Right ventricle myocardium inferior (tissue), 1 donor: ENCODE measurements around the gene YOD1. TPM values are rescaled to one million over a fixed set of nuclear protein-coding genes. Genes with fewer than 3 reads are reported as not detected.

Source experiments
- ATAC-seq: fragments of 200-7000 bp; cut with Tn5 transposase; one replicate; pipeline ENCODE4 v1.9.1; 2020; ENCODE audit warnings: mild to moderate bottlenecking, moderate library complexity
- DNase-seq: peaks from one replicate; pipeline ENCODE4 v3.0.0; 2021; ENCODE audit errors: missing footprints
- intact Hi-C: fragments of 100-400 bp; cut with DNase I; formaldehyde crosslinking; loops from one replicate; pipeline ENCODE4 v1.11.0; 2022
- total RNA-seq: library from RNA; stranded (reverse); fragmentation: NEBNext Ultra II Directional; extraction: Animal tissue kit (Norgen Biotek cat#: 25700); gene quantifications from one replicate; pipeline ENCODE4 v1.2.1, GENCODE V29; 2021
- donor health status: DM: no; HTN: yes; CAD: no; lungs with severe emphysema.

YOD1 gene
- total RNA-seq, 1 donor from 2014 or later = 5.2 TPM

GRCh38 chr1:207076181-207076955, 25.4 kb upstream of the YOD1 start:
- no peak for ATAC-seq
- intact Hi-C loops = loop anchor here (10.0 kb wide), 1 partner anchor 142 kb away; no protein-coding TSS in a partner anchor
- DNase-seq = no peak

GRCh38 chr1:207073906-207074820, 23.2 kb upstream of the YOD1 start:
- ATAC-seq = no peak
- no peak for DNase-seq
- intact Hi-C loops = loop anchor here (10.0 kb wide), 1 partner anchor 139 kb away; no protein-coding TSS in a partner anchor

GRCh38 chr1:207072233-207072632, 21.2 kb upstream of the YOD1 start:
- intact Hi-C loops = loop anchor here (10.0 kb wide), 1 partner anchor 137 kb away; no protein-coding TSS in a partner anchor
- DNase-seq (no peak), ATAC-seq (no peak)

- intact Hi-C loops = loop anchor here (10.0 kb wide), 1 partner anchor 137 kb away; no protein-coding TSS in a partner anchor
- ATAC-seq = no peak
- DNase-seq = no peak
These were observed 20.4 kb upstream of the YOD1 start for GRCh38 chr1:207071426-207071825.

- no peak for ATAC-seq
- no peak for DNase-seq
- intact Hi-C loops = loop anchor here (10.0 kb wide), 1 partner anchor 136 kb away; no protein-coding TSS in a partner anchor
These were observed 19.8 kb upstream of the YOD1 start for GRCh38 chr1:207070811-207071210.

- ATAC-seq (peak; percentile 67), DNase-seq (peak; percentile 73)
- intact Hi-C loops = loop anchor here (10.0 kb wide), 1 partner anchor 135 kb away; no protein-coding TSS in a partner anchor
These were observed 19.0 kb upstream of the YOD1 start for GRCh38 chr1:207069858-207070506.

- ATAC-seq (peak; percentile 22), DNase-seq (no peak)
- intact Hi-C loops = no loop called here
These were observed 18.1 kb upstream of the YOD1 start for GRCh38 chr1:207069061-207069460.

- intact Hi-C loops = no loop called here
- no peak for DNase-seq
- ATAC-seq = no peak
These were observed 16.7 kb upstream of the YOD1 start for GRCh38 chr1:207067665-207068064.

GRCh38 chr1:207067185-207067584, 16.2 kb upstream of the YOD1 start:
- ATAC-seq = no peak
- intact Hi-C loops = no loop called here

GRCh38 chr1:207064561-207064960, 13.6 kb upstream of the YOD1 start:
- DNase-seq = no peak
- peak; percentile 73 for ATAC-seq
- intact Hi-C loops = no loop called here

More at GRCh38 chr1:207067185-207067584, 16.2 kb upstream of the YOD1 start:
- DNase-seq = no peak

GRCh38 chr1:207063014-207063413, 12.0 kb upstream of the YOD1 start:
- no peak for DNase-seq
- no peak for ATAC-seq
- intact Hi-C loops = no loop called here

- intact Hi-C loops = no loop called here
- ATAC-seq = no peak
- no peak for DNase-seq
These were observed 11.1 kb upstream of the YOD1 start for GRCh38 chr1:207062058-207062457.

GRCh38 chr1:207060596-207060995, 9.6 kb upstream of the YOD1 start:
- no peak for ATAC-seq
- intact Hi-C loops = no loop called here
- DNase-seq = no peak

GRCh38 chr1:207059881-207060280, 8.9 kb upstream of the YOD1 start:
- no peak for DNase-seq

GRCh38 chr1:207058878-207059867, 8.2 kb upstream of the YOD1 start:
- no peak for DNase-seq
- intact Hi-C loops = loop anchor here (10.0 kb wide), 1 partner anchor 256 kb away; no protein-coding TSS in a partner anchor
- no peak for ATAC-seq

More at GRCh38 chr1:207059881-207060280, 8.9 kb upstream of the YOD1 start:
- intact Hi-C loops = loop anchor here (10.0 kb wide), 1 partner anchor 255 kb away; no protein-coding TSS in a partner anchor
- ATAC-seq = no peak

GRCh38 chr1:207058252-207058651, 7.2 kb upstream of the YOD1 start:
- DNase-seq (no peak), ATAC-seq (no peak)
- intact Hi-C loops = loop anchor here (10.0 kb wide), 1 partner anchor 257 kb away; no protein-coding TSS in a partner anchor

- intact Hi-C loops = loop anchor here (10.0 kb wide), 1 partner anchor 258 kb away; no protein-coding TSS in a partner anchor
- DNase-seq (no peak), ATAC-seq (no peak)
These were observed 5.7 kb upstream of the YOD1 start for GRCh38 chr1:207056673-207057072.
